GM12874 (cell line): Measurements from ENCODE around the gene ANKRD30A.

Experiments
- CTCF ChIP-seq: IDR thresholded peaks from 2 replicates; pipeline ENCODE4 v1.5.1; 2011; ENCODE audit warnings: low read depth, mild to moderate bottlenecking, control low read depth, low read length, moderate library complexity; ENCODE audit not compliant: insufficient read depth

ANKRD30A gene

GRCh38 chr10:37240223-37240622 lies 114.8 kb downstream of the ANKRD30A start:
- no peak for TF ChIP-seq CTCF

- TF ChIP-seq CTCF = no peak
Observed at GRCh38 chr10:37246637-37247036, 121.2 kb downstream of the ANKRD30A start.

GRCh38 chr10:37263304-37263703 lies 137.9 kb downstream of the ANKRD30A start:
- no peak for TF ChIP-seq CTCF

GRCh38 chr10:37268266-37268665 lies 142.9 kb downstream of the ANKRD30A start:
- TF ChIP-seq CTCF = no peak

GRCh38 chr10:37269554-37270256 lies 144.3 kb downstream of the ANKRD30A start:
- no peak for TF ChIP-seq CTCF

GRCh38 chr10:37275216-37275777 lies 149.9 kb downstream of the ANKRD30A start:
- TF ChIP-seq CTCF = no peak

GRCh38 chr10:37285063-37285462 lies 159.7 kb downstream of the ANKRD30A start:
- no peak for TF ChIP-seq CTCF
